22Rv1 (cell line): Measurements from ENCODE around the gene SAP30L.

Experiments
- CTCF ChIP-seq: fragments of 450-650 bp; IDR thresholded peaks from 2 replicates; pipeline ENCODE4 v1.5.1; 2017; ENCODE audit warnings: mild to moderate bottlenecking
- ZFX ChIP-seq: fragments of 450-650 bp; IDR thresholded peaks from 2 replicates; pipeline ENCODE4 v1.6.1; 2017; ENCODE audit warnings: antibody characterized with exemption, borderline replicate concordance

- TF ChIP-seq CTCF (no peak), ZFX (no peak)
Observed at GRCh38 chr5:154470947-154471870, 25.4 kb downstream of the SAP30L start.
